ENCODE measurements around the gene ACVR1C.

GRCh38 chr2:157538064-157538463 lies 90.6 kb downstream of the ACVR1C start:
- TF ChIP-seq CTCF (IDR thresholded peaks at IDR 0.05) (no peak), POLR2A (IDR thresholded peaks at IDR 0.05) (no peak)

Data from testis (tissue), 2 donors.